Heart right ventricle (tissue), 16 donors: Measurements from ENCODE around the gene ZC3H10. TPM values are rescaled to one million over a fixed set of nuclear protein-coding genes. Genes with fewer than 3 reads are reported as not detected.

ENCODE experiments used
- ATAC-seq, 8 donors: fragments of 200-7000 bp; cut with Tn5 transposase; one replicate each; pipeline ENCODE4 v1.9.1; 2020; ENCODE audit warnings: mild to moderate bottlenecking in 8 of 8, moderate library complexity in 8 of 8, moderate number of reproducible peaks in 1 of 8
- DNase-seq, 2 donors: peaks; one replicate each; pipeline ENCODE4 v3.0.0-alpha.2; 2020
- H3K27ac ChIP-seq, 10 donors: fragments of 200-600 bp; sonication (generic) in 2 of 10; one replicate each; pipeline versions ENCODE4 v1.5.0 to v1.8.0; 2020 to 2022; ENCODE audit warnings: mild to moderate bottlenecking in 3 of 10
- H3K27me3 ChIP-seq, 7 donors: fragments of 200-600 bp; one replicate each; pipeline ENCODE4 v1.8.0; 2021 to 2022; ENCODE audit warnings: mild to moderate bottlenecking in 2 of 7
- H3K36me3 ChIP-seq, 9 donors: fragments of 200-600 bp; sonication (generic) in 1 of 9; one replicate each; pipeline versions ENCODE4 v1.5.0 to v1.8.0; 2020 to 2022; ENCODE audit warnings: mild to moderate bottlenecking in 2 of 9
- H3K4me1 ChIP-seq, 9 donors: fragments of 200-600 bp; sonication (generic) in 1 of 9; one replicate each; pipeline versions ENCODE4 v1.5.0 to v1.8.0; 2020 to 2022; ENCODE audit warnings: mild to moderate bottlenecking in 4 of 9
- H3K4me3 ChIP-seq, 10 donors: fragments of 200-600 bp; sonication (generic) in 2 of 10; one replicate each; pipeline versions ENCODE4 v1.5.0 to v1.8.0; 2020 to 2022; ENCODE audit warnings: mild to moderate bottlenecking in 7 of 10, moderate library complexity in 2 of 10
- H3K9me3 ChIP-seq, 11 donors: fragments of 200-600 bp in 10 of 11; sonication (generic) in 2 of 11; one replicate each; pipeline versions ENCODE4 v1.5.0 to v1.8.0; 2013 to 2022; ENCODE audit warnings: mild to moderate bottlenecking in 2 of 11, control low read depth in 1 of 11, moderate library complexity in 1 of 11
- WGBS, 2 donors: extraction: QIAGEN DNeasy Blood & Tissue Kit; methylation state at CpG; one replicate each; pipeline ENCODE4 v1.1.7; 2013; ENCODE audit warnings: inconsistent platforms in 1 of 2; 5-methylcytosine and 5-hydroxymethylcytosine counted together
- intact Hi-C, 10 donors: fragments of 100-400 bp; cut with DNase I; formaldehyde crosslinking; loops; one replicate each; pipeline versions ENCODE4 v1.11.1 to v1.14.2; 2022
- polyA plus RNA-seq, 2 donors: library from polyadenylated mRNA; stranded (reverse); fragments of 200-250 nt; gene quantifications; one replicate each; pipeline ENCODE4 v1.2.3, GENCODE V29; 2013
- total RNA-seq, 10 donors: library from RNA; stranded (reverse); fragmentation: NEBNext Ultra II Directional in 3 of 10; extraction: Animal tissue kit (Norgen Biotek cat#: 25700) in 3 of 10; gene quantifications; one replicate each; pipeline versions ENCODE4 v1.2.1 to v1.2.4, GENCODE V29; 2021 to 2023
- TF ChIP-seq, protein P1 (sequence below), 9 donors: fragments of 200-600 bp; sonication (generic) in 2 of 9; IDR thresholded peaks; one replicate each; pipeline versions ENCODE4 v1.5.0 to v1.8.0; 2021 to 2022; ENCODE audit warnings: antibody characterized with exemption in 9 of 9, mild to moderate bottlenecking in 5 of 9, moderate library complexity in 1 of 9
- donor health status: Arrhythmogenic right ventricular cardiomyopathy.
- donor health status: ischemic (EF 13 %, LVEDD 7.1; RV severe dilation, severe dysfunction).
- donor health status: healthy with polysubstance abuse.
- donor health status: DM: no; HTN: yes; CAD: no.
- donor health status: DM: no; HTN: no; CAD: no.
- donor health status: ischemic (EF 25% LVEDD 6.9; RV normal size, moderate dysfunction).
- donor health status: ischemic (EF 25% LVEDD 5.7; RV mildly dilated, moderate dysfunction).
- donor health status: healthy.
- donor health status: DM: yes; HTN: yes; CAD: no.
- donor health status: Ischemic cardiomyopathy.
- donor health status: ischemic (EF 35%, LVEDD 5.7; RV mildly dilated, moderate dysfunction).
- donor health status: nonischemic (EF 11% LVEDD 7.7; RV severe dilation, severe dysfunction).
- donor health status: DM: yes; HTN: yes; CAD: no.
- donor health status: PGD.
- donor health status: ischemic (EF 29% LVEDD 5.4; RV normal size, mild dysfunction).
- donor health status: nonischemic (EF 23%, LVEDD 6.1; RV moderate dilation, normal function).

The ZC3H10 gene
- total and polyA plus RNA-seq, 12 donors: 2.1 to 5.8 (median 4.8) TPM

DNA sequence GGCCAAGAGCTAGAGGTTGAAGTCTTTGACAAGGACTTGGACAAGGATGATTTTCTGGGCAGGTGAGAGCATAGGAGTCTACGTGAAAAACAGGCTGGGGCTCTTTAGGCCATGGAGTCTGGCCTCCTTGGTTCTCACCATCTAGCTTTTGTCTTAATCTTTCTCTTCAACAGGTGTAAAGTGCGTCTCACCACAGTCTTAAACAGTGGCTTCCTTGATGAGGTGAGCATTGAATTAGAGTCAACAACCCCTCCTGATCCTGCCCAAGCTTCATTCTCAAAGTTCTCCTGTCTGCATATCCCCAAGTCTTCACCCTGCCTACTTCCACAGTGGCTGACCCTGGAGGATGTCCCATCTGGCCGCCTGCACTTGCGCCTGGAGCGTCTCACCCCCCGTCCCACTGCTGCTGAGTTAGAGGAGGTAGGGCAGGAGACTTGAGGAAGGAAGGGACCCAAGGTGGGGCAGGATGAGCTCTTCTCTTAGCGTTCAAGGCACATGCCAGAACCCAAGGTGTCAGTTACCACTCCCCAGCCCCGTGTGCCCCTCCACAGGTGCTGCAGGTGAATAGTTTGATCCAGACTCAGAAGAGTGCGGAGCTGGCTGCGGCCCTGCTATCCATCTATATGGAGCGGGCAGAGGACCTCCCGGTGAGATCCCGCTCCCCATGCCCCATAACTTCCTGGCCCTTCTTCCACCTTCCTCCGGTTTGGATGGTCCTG lies 19.9 kb downstream of the ZC3H10 start:
- DNase-seq: no peak

GRCh38 chr12:56141946-56142784 lies 24.1 kb downstream of the ZC3H10 start:
- H3K4me3 ChIP-seq: no peak overlapping the region
- H3K27ac ChIP-seq: peak overlapping the region in 8 of 10 donors; percentile 11 to 91 (median 80)
- H3K36me3 ChIP-seq: peaks cover 0 to 83% (median 57%) of the 10 kb centered on the region in 9 donors
- ATAC-seq (peak in 1 of 8 donors; percentile 19), DNase-seq (no peak)
- intact Hi-C loops: loop anchor here in 1 of 10 donors (2.0 kb wide), 1 partner anchor 13 kb away; the partner anchor contains the start of gene ESYT1
- H3K27me3 ChIP-seq: no peaks in the 10 kb centered on the region
- TF ChIP-seq, protein P1, sequence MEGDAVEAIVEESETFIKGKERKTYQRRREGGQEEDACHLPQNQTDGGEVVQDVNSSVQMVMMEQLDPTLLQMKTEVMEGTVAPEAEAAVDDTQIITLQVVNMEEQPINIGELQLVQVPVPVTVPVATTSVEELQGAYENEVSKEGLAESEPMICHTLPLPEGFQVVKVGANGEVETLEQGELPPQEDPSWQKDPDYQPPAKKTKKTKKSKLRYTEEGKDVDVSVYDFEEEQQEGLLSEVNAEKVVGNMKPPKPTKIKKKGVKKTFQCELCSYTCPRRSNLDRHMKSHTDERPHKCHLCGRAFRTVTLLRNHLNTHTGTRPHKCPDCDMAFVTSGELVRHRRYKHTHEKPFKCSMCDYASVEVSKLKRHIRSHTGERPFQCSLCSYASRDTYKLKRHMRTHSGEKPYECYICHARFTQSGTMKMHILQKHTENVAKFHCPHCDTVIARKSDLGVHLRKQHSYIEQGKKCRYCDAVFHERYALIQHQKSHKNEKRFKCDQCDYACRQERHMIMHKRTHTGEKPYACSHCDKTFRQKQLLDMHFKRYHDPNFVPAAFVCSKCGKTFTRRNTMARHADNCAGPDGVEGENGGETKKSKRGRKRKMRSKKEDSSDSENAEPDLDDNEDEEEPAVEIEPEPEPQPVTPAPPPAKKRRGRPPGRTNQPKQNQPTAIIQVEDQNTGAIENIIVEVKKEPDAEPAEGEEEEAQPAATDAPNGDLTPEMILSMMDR (IDR thresholded peaks at IDR 0.05): no peak
- no peaks in the 10 kb centered on the region for H3K9me3 ChIP-seq
- H3K4me1 ChIP-seq: peaks cover 8 to 51% (median 30%) of the 10 kb centered on the region in 9 donors
- WGBS, 2 donors: 89 to 90% methylated on average over 19 of the region's 19 CpGs

More for the DNA sequence above, 19.9 kb downstream of the ZC3H10 start:
- H3K4me3 ChIP-seq: no peak overlapping the region
- peaks cover 0 to 100% (median 80%) of the 10 kb centered on the region in 9 donors for H3K36me3 ChIP-seq
- WGBS, 2 donors: 93 to 94% methylated on average over 14 of the region's 14 CpGs
- peak in 1 of 8 donors; percentile 27 for ATAC-seq
- H3K27me3 ChIP-seq: no peaks in the 10 kb centered on the region
- H3K4me1 ChIP-seq: peaks cover 0 to 14% (median 2%) of the 10 kb centered on the region in 9 donors
- no peak overlapping the region for H3K27ac ChIP-seq
- intact Hi-C loops: no loop called here
- H3K9me3 ChIP-seq: no peaks in the 10 kb centered on the region
- TF ChIP-seq, protein P1 (IDR thresholded peaks at IDR 0.05): no peak

DNA sequence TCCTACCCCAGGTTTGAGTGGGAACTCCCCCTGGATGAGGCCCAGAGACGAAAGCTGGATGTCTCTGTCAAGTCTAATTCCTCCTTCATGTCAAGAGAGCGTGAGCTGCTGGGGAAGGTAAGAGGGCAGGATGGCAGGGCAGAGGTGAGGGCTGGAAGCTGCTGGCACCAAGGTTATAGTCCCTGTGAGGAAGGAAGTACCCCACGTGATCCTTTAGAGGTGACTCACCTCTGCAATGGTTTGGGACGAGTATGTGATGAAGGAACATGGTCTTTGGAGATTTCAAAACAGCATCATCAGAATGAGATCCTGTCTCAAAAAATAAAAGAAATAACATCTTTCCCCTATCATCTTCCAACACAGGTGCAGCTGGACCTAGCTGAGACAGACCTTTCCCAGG lies 25.2 kb downstream of the ZC3H10 start:
- DNase-seq (no peak), ATAC-seq (no peak)
- H3K27me3 ChIP-seq: no peaks in the 10 kb centered on the region
- H3K9me3 ChIP-seq: no peaks in the 10 kb centered on the region
- H3K36me3 ChIP-seq: peaks cover 0 to 73% (median 48%) of the 10 kb centered on the region in 9 donors
- H3K27ac ChIP-seq: peak overlapping the region; percentile 68 to 91 (median 82)
- no peak overlapping the region for H3K4me3 ChIP-seq
- H3K4me1 ChIP-seq: peaks cover 8 to 55% (median 35%) of the 10 kb centered on the region in 9 donors
- TF ChIP-seq, protein P1 (IDR thresholded peaks at IDR 0.05): no peak
- intact Hi-C loops: loop anchor here in 1 of 10 donors (2.0 kb wide), 1 partner anchor 14 kb away; the partner anchor contains the start of gene ESYT1
- WGBS, 2 donors: 73 to 76% methylated on average over 4 of the region's 4 CpGs

DNA sequence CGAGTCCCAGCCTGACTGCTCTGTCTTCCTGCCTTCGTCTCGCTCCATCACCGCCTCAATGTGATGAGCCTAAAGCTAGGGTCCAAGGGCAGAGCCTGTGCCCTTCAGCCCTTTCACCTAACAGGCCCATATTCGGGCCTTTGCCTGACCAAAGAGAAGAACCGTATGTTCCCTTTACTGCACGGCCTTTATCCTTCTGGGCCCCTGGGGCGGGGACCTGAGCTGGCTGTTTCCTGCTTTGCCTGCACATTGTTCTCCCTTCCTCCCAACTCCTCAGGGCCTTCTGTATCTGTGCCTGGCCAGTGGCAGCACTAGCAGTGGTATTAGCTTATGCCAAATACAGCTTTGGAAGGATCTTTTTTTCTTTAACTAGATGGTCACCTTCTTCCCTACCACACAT lies 25.8 kb downstream of the ZC3H10 start:
- peak; percentile 46 to 58 for DNase-seq

More for the DNA sequence above, 25.8 kb downstream of the ZC3H10 start:
- peak; percentile 30 to 90 (median 84) for ATAC-seq
- Histone ChIP-seq H3K9me3 (no peaks in the 10 kb centered on the region), H3K4me3 (no peak overlapping the region), H3K27me3 (no peaks in the 10 kb centered on the region), H3K27ac (peak overlapping the region; percentile 68 to 91 (median 82)), H3K4me1 (peaks cover 8 to 55% (median 35%) of the 10 kb centered on the region in 9 donors), H3K36me3 (peaks cover 0 to 66% (median 45%) of the 10 kb centered on the region in 9 donors)
- TF ChIP-seq, protein P1 (IDR thresholded peaks at IDR 0.05): no peak
- intact Hi-C loops: loop anchor here in 1 of 10 donors (2.0 kb wide), 1 partner anchor 15 kb away; the partner anchor contains the start of gene ESYT1
- WGBS, 2 donors: 63 to 64% methylated on average over 8 of the region's 8 CpGs
